ENCODE data around the gene CHSY3. TPM values are rescaled to one million over a fixed set of nuclear protein-coding genes. Genes with fewer than 3 reads are reported as not detected.

CHSY3 gene
- total RNA-seq, 2 donors from 2014 or later, result 0.09 to 2.0 TPM

- Histone ChIP-seq H3K36me3 (no peaks in the 10 kb centered on the region), H3K27me3 (replicated peaks; ENCODE audit: insufficient read depth) (no peaks in the 10 kb centered on the region), H3K4me1 (replicated peaks) (no peaks in the 10 kb centered on the region), H3K9me3 (no peaks in the 10 kb centered on the region), H3K4me3 (no peak overlapping the region), H3K27ac (no peak overlapping the region)
- no peak for DNase-seq (ENCODE audit: low spot score)
- TF ChIP-seq POLR2AphosphoS5 (IDR thresholded peaks at IDR 0.05), result no peak
- TF ChIP-seq CTCF (IDR thresholded peaks at IDR 0.05), result no peak
- no peak for TF ChIP-seq POLR2A (IDR thresholded peaks at IDR 0.05)
- intact Hi-C loops (cut with DNase I), result no loop called here
These were observed 188.7 kb downstream of the CHSY3 start for GRCh38 chr5:130092991-130093390.

GRCh38 chr5:130096483-130096882, 192.2 kb downstream of the CHSY3 start:
- Histone ChIP-seq H3K9me3 (no peaks in the 10 kb centered on the region), H3K4me1 (replicated peaks) (no peaks in the 10 kb centered on the region), H3K27me3 (replicated peaks; ENCODE audit: insufficient read depth) (no peaks in the 10 kb centered on the region), H3K36me3 (no peaks in the 10 kb centered on the region), H3K4me3 (no peak overlapping the region), H3K27ac (no peak overlapping the region)
- intact Hi-C loops (cut with DNase I), result no loop called here
- no peak for TF ChIP-seq POLR2A (IDR thresholded peaks at IDR 0.05)
- no peak for TF ChIP-seq CTCF (IDR thresholded peaks at IDR 0.05)
- TF ChIP-seq POLR2AphosphoS5 (IDR thresholded peaks at IDR 0.05), result no peak
- no peak for DNase-seq (ENCODE audit: low spot score)
- 41% methylated on average over 2 of the region's 2 CpGs for WGBS

GRCh38 chr5:130099008-130099407, 194.7 kb downstream of the CHSY3 start:
- Histone ChIP-seq H3K27ac (no peak overlapping the region), H3K4me1 (replicated peaks) (no peaks in the 10 kb centered on the region), H3K36me3 (no peaks in the 10 kb centered on the region), H3K4me3 (no peak overlapping the region), H3K9me3 (no peaks in the 10 kb centered on the region), H3K27me3 (replicated peaks; ENCODE audit: insufficient read depth) (no peaks in the 10 kb centered on the region)
- intact Hi-C loops (cut with DNase I), result no loop called here
- WGBS, result 43% methylated on average over 2 of the region's 2 CpGs
- no peak for DNase-seq (ENCODE audit: low spot score)
- TF ChIP-seq POLR2A (IDR thresholded peaks at IDR 0.05) (no peak), CTCF (IDR thresholded peaks at IDR 0.05) (no peak)

GRCh38 chr5:130102375-130102774, 198.1 kb downstream of the CHSY3 start:
- TF ChIP-seq POLR2AphosphoS5 (IDR thresholded peaks at IDR 0.05) (no peak), CTCF (IDR thresholded peaks at IDR 0.05) (no peak), POLR2A (IDR thresholded peaks at IDR 0.05) (no peak)
- intact Hi-C loops (cut with DNase I), result no loop called here
- no peaks in the 10 kb centered on the region for H3K9me3 ChIP-seq
- 75% methylated on average over 3 of the region's 3 CpGs for WGBS
- no peaks in the 10 kb centered on the region for H3K27me3 ChIP-seq (replicated peaks; ENCODE audit: insufficient read depth)
- H3K4me1 ChIP-seq (replicated peaks), result no peaks in the 10 kb centered on the region
- no peak overlapping the region for H3K27ac ChIP-seq
- no peaks in the 10 kb centered on the region for H3K36me3 ChIP-seq
- DNase-seq (ENCODE audit: low spot score), result no peak
- no peak overlapping the region for H3K4me3 ChIP-seq

GRCh38 chr5:130102960-130103359, 198.7 kb downstream of the CHSY3 start:
- Histone ChIP-seq H3K9me3 (no peaks in the 10 kb centered on the region), H3K27me3 (replicated peaks; ENCODE audit: insufficient read depth) (no peaks in the 10 kb centered on the region), H3K36me3 (no peaks in the 10 kb centered on the region), H3K4me3 (no peak overlapping the region), H3K4me1 (replicated peaks) (no peaks in the 10 kb centered on the region), H3K27ac (no peak overlapping the region)
- intact Hi-C loops (cut with DNase I), result no loop called here
- no peak for TF ChIP-seq POLR2A (IDR thresholded peaks at IDR 0.05)
- no peak for TF ChIP-seq CTCF (IDR thresholded peaks at IDR 0.05)
- TF ChIP-seq POLR2AphosphoS5 (IDR thresholded peaks at IDR 0.05), result no peak
- 89% methylated on average over 1 of the region's 1 CpG for WGBS
- no peak for DNase-seq (ENCODE audit: low spot score)
